Endothelial cell of umbilical vein (primary cell): ENCODE data around the gene WDTC1. TPM values are rescaled to one million over a fixed set of nuclear protein-coding genes. Genes with fewer than 3 reads are reported as not detected.

Experiments
- BruUV-seq: library from RNA; stranded (reverse); fragments of 400-500 nt; replicated peaks from 2 replicates; lab custom pipeline; 2021; lab: Mats Ljungman, UMichigan
- CTCF ChIA-PET: fragments of 300-600, 350-600 bp; sonication (Branson Sonifier 250); formaldehyde crosslinking; loops from one replicate; lab custom pipeline; 2021; ENCODE audit warnings: antibody characterized with exemption, inconsistent platforms; lab: Charles Lee
- POLR2A ChIA-PET: fragments of 300-600, 350-600 bp; sonication (Branson Sonifier 250); formaldehyde crosslinking; loops from one replicate; lab custom pipeline; 2021; ENCODE audit warnings: antibody characterized with exemption, inconsistent platforms; lab: Charles Lee
- DNase-seq: peaks from one replicate; pipeline ENCODE4 v3.0.0-alpha.2; 2011; ENCODE audit warnings: low read depth, low spot score
- FAIRE-seq: peaks from 2 replicates; lab custom pipeline; 2011; peaks lifted over from hg19 to GRCh38; lab: Jason Lieb, UNC
- H2AFZ ChIP-seq: 2 replicates; pipeline ENCODE4 v1.6.0; 2012; ENCODE audit warnings: low read depth, low read length, control low read depth, inconsistent platforms
- H3K27ac ChIP-seq: 2 replicates; pipeline ENCODE4 v1.5.1; 2011; ENCODE audit warnings: low read depth, mild to moderate bottlenecking, control low read depth, low read length, moderate library complexity; ENCODE audit not compliant: insufficient read depth
- H3K27me3 ChIP-seq, 2 experiments: 2 replicates each; pipeline versions ENCODE4 v1.6.0 to v1.6.1; 2011; ENCODE audit warnings: low read length in 2 of 2, mixed read lengths in 1 of 2; ENCODE audit not compliant: control insufficient read depth in 2 of 2, insufficient read depth in 2 of 2
- H3K36me3 ChIP-seq, 2 experiments: 2 replicates in 1 of 2; 3 replicates in 1 of 2; pipeline ENCODE4 v1.5.1; 2011; ENCODE audit warnings: low read length in 2 of 2, mild to moderate bottlenecking in 1 of 2, moderate library complexity in 1 of 2; ENCODE audit not compliant: control insufficient read depth in 2 of 2, insufficient read depth in 2 of 2; ENCODE audit errors: extremely low read depth in 1 of 2
- H3K4me1 ChIP-seq: 3 replicates; pipeline ENCODE4 v1.5.1; 2011; ENCODE audit warnings: mild to moderate bottlenecking, low read length; ENCODE audit not compliant: control insufficient read depth, insufficient read depth; ENCODE audit errors: extremely low read depth
- H3K4me2 ChIP-seq: 2 replicates; pipeline ENCODE4 v1.6.1; 2011; ENCODE audit warnings: low read length, control low read depth, mixed read lengths; ENCODE audit not compliant: insufficient read depth
- H3K4me3 ChIP-seq, 3 experiments: fragments of 200-600 bp in 1 of 3; sonication (generic), shearing (Covaris generic) in 1 of 3; replicated peaks in 1 of 3; 2 replicates each; pipeline ENCODE4 v1.5.1; 2011 to 2016; ENCODE audit warnings: control low read depth in 3 of 3, low read length in 3 of 3, mild to moderate bottlenecking in 2 of 3, inconsistent platforms in 1 of 3, low read depth in 1 of 3, moderate library complexity in 1 of 3; ENCODE audit not compliant: insufficient read depth in 1 of 3
- H3K79me2 ChIP-seq: 2 replicates; pipeline ENCODE4 v1.6.0; 2012; ENCODE audit warnings: low read length, inconsistent platforms; ENCODE audit not compliant: control insufficient read depth, insufficient read depth
- H3K9ac ChIP-seq: replicated peaks from 2 replicates; pipeline ENCODE3; 2011; ENCODE audit warnings: low read length, control low read depth; ENCODE audit not compliant: insufficient read depth; ENCODE audit errors: extremely low read depth
- H3K9me1 ChIP-seq: replicated peaks from 3 replicates; pipeline ENCODE4 v1.6.0; 2011; ENCODE audit warnings: mild to moderate bottlenecking, low read length; ENCODE audit not compliant: control insufficient read depth, insufficient read depth; ENCODE audit errors: extremely low read depth
- H3K9me3 ChIP-seq: replicated peaks from 2 replicates; pipeline ENCODE4 v1.5.1; 2012; ENCODE audit warnings: low read length, inconsistent platforms; ENCODE audit not compliant: control insufficient read depth, insufficient read depth
- H4K20me1 ChIP-seq: replicated peaks from 2 replicates; pipeline ENCODE3; 2011; ENCODE audit warnings: mild to moderate bottlenecking, low read length; ENCODE audit not compliant: control insufficient read depth, insufficient read depth; ENCODE audit errors: extremely low read depth
- CTCF ChIP-seq, 2 donors: IDR thresholded peaks; 1 replicate in 1 of 2; 2 replicates in 1 of 2; pipeline ENCODE4 v1.5.1; 2011; ENCODE audit warnings: low read length in 2 of 2, mild to moderate bottlenecking in 2 of 2, moderate library complexity in 2 of 2, control low read depth in 1 of 2, inconsistent platforms in 1 of 2, low read depth in 1 of 2; ENCODE audit not compliant: insufficient read depth in 1 of 2; ENCODE audit errors: extremely low read depth in 1 of 2
- EZH2 ChIP-seq: IDR thresholded peaks from 2 replicates; pipeline ENCODE4 v1.6.1; 2012; ENCODE audit warnings: borderline replicate concordance, low read depth, mild to moderate bottlenecking, moderate library complexity, low read length, inconsistent platforms; ENCODE audit not compliant: severe bottlenecking
- FOS ChIP-seq: IDR thresholded peaks from 2 replicates; pipeline ENCODE4 v1.6.1; 2011; ENCODE audit warnings: mild to moderate bottlenecking, low read length, moderate library complexity, borderline replicate concordance; ENCODE audit not compliant: insufficient read depth
- GATA2 ChIP-seq: IDR thresholded peaks from 2 replicates; pipeline ENCODE4 v1.7.0; 2011; ENCODE audit warnings: low read depth, mild to moderate bottlenecking, moderate library complexity, mixed read lengths, low read length; ENCODE audit not compliant: insufficient read length, insufficient read depth
- JUN ChIP-seq: IDR thresholded peaks from 2 replicates; pipeline ENCODE4 v1.6.1; 2011; ENCODE audit warnings: borderline replicate concordance, low read depth; ENCODE audit not compliant: insufficient read length, insufficient read depth
- MYC ChIP-seq: IDR thresholded peaks from one replicate; pipeline ENCODE4 v1.6.1; 2011; ENCODE audit warnings: mild to moderate bottlenecking, low read depth, low read length
- POLR2A ChIP-seq: IDR thresholded peaks from 2 replicates; pipeline ENCODE4 v1.6.1; 2012; ENCODE audit warnings: low read depth, mild to moderate bottlenecking, control low read depth, low read length
- POLR2AphosphoS5 ChIP-seq: IDR thresholded peaks from 2 replicates; pipeline ENCODE4 v1.6.1; 2012; ENCODE audit warnings: low read depth, mild to moderate bottlenecking, control low read depth, low read length, moderate library complexity; ENCODE audit not compliant: insufficient read depth
- dilution Hi-C: fragments of 300-500 bp; cut with MboI; formaldehyde crosslinking; loops from one replicate; pipeline ENCODE4 v1.15.0; 2019; ENCODE audit warnings: low sequenced_read_pairs; ENCODE audit not compliant: extremely low pct_ligation_motif_present
- intact Hi-C: fragments of 100-400 bp; cut with micrococcal nuclease; formaldehyde crosslinking; loops from one replicate; pipeline ENCODE4 v1.10.0; 2022
- polyA plus RNA-seq, 4 experiments: library from polyadenylated mRNA; depleted of rRNA in 3 of 4; stranded (reverse) in 3 of 4; unstranded in 1 of 4; fragments of >200 nt; gene quantifications; 2 replicates each; pipeline versions ENCODE4 v1.2.1 to v1.2.3, GENCODE V29; 2011 to 2012; ENCODE audit warnings: missing spikeins in 1 of 4
- total RNA-seq: library from RNA; stranded (reverse); gene quantifications from 2 replicates; pipeline ENCODE4 v1.2.3, GENCODE V29; 2021
- TF ChIP-seq, protein P1 (sequence below): IDR thresholded peaks from 2 replicates; pipeline ENCODE4 v1.6.1; 2011; ENCODE audit not compliant: insufficient read depth, insufficient read length

Gene WDTC1
- total and polyA plus RNA-seq, 2 donors (not counting 3 experiments of a cell fraction or from before 2014, with no cell fraction given): 15.4 to 27.6 TPM

DNA sequence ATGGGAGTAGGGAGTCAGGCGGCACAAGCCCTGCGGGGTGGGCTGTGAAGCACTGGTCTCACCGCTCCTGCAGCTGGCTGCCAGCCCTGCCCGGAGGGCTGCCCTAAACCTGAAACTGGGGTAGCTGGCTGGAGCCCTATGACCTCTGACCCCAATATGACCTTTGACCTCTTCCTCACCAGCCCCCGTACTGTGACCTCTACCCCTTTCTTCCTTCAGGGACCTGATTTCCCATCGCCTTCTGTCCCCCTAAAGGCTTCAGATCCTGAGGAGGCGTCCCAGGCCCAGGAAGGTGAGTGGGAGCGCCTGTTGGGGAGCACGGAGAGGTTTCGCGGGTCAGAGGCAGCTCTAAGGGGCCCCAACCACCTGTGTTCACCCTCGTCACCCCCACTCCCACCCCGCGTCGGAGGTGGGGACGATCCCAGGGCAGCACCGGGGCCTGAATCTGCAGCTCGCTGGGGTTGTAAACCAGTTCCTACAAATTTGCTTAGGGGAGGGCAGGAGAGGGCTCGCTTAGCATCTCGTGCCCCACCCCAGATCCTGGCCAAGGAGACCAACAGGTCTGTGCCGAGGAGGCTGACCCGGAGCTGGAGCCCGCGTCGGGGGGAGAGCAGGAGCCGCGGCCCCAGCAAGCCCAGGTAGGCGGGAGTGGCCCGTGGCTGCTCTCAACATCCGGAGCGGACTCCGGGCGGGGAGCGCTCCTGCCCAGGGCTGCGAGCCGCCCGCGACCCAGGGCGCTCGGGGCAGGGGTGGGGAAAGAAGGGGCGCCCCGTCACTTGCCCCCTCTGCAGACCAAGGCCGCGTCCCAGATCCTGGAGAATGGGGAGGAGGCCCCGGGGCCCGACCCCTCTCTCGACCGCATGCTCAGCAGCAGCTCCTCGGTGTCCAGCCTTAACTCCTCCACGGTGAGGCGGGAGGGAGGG lies 114.7 kb downstream of the WDTC1 start:
- Histone ChIP-seq H4K20me1 (no peaks in the 10 kb centered on the region), H3K36me3 (no peaks in the 10 kb centered on the region), H2AFZ (peak overlapping the region; percentile 75), H3K9ac (no peak overlapping the region), H3K79me2 (no peaks in the 10 kb centered on the region), H3K4me3 (peak overlapping the region in 1 of 3 experiments; percentile 31), H3K4me1 (peaks cover 7% of the 10 kb centered on the region), H3K9me1 (no peaks in the 10 kb centered on the region), H3K27me3 (peaks cover 2 to 5% of the 10 kb centered on the region in 2 experiments), H3K27ac (no peak overlapping the region), H3K9me3 (no peaks in the 10 kb centered on the region), H3K4me2 (peak overlapping the region; percentile 45)
- no TSS peak for BruUV-seq
- DNase-seq (no peak), FAIRE-seq (no peak)
- ChIA-PET CTCF (interaction anchor here (0.6 to 2.1 kb wide), 13 partner anchors 8 to 357 kb away, joined by 3 to 12 read pairs (median 4); partner anchors contain the start of gene FCN3), POLR2A (interaction anchor here (0.6 kb wide), 1 partner anchor 153 kb away, joined by 5 read pairs; no protein-coding TSS in a partner anchor)
- dilution Hi-C loops: no loop called here
- no peak for TF ChIP-seq GATA2
- intact Hi-C loops: no loop called here

DNA sequence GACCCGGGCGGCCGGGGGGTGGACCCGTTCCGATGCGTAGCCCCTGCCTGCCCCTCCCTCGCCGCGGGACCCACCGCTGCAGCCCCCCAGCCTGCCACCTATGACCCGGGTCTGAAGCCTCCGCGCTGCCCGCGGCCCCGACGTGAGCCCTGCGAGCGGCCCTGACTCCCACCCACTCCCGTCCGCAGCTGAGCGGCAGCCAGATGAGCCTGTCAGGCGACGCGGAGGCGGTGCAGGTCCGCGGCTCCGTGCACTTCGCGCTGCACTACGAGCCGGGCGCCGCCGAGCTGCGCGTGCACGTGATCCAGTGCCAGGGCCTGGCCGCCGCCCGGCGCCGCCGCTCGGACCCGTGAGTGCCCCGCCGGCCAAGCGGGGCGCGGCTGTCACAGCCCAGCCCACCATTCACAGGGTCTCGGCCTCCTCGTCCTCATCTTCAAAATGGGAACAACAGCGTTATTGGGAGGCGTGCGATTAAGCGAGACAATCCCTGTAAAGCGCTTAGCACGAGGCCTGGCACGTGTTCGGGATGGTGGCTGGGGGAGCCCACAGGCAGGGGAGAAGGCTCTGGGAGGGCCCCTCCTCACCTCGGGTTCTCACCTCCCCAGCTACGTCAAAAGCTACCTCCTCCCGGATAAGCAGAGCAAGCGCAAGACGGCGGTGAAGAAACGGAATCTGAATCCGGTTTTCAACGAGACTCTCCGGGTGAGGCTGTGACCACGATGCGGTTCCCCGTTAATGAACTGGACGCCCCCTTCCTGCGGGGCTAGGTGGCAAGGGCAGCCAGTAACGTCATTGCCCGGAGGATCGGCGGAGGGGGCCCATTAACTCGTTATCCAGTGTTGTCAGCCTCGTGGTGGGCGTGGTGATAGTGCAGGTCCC lies 115.6 kb downstream of the WDTC1 start:
- Histone ChIP-seq H4K20me1 (no peaks in the 10 kb centered on the region), H3K9ac (no peak overlapping the region), H3K79me2 (no peaks in the 10 kb centered on the region), H2AFZ (peak overlapping the region; percentile 75), H3K36me3 (no peaks in the 10 kb centered on the region), H3K9me1 (no peaks in the 10 kb centered on the region), H3K27me3 (peaks cover 2 to 5% of the 10 kb centered on the region in 2 experiments), H3K9me3 (no peaks in the 10 kb centered on the region), H3K4me1 (peaks cover 7% of the 10 kb centered on the region), H3K4me2 (peak overlapping the region; percentile 45), H3K27ac (no peak overlapping the region), H3K4me3 (peak overlapping the region in 1 of 3 experiments; percentile 31)
- no peak for TF ChIP-seq FOS
- no peak for TF ChIP-seq GATA2
- TF ChIP-seq MYC: no peak
- no peak for TF ChIP-seq JUN
- TF ChIP-seq CTCF (IDR thresholded peaks at IDR 0.05; ENCODE audit: extremely low read depth in 1 of 2, insufficient read depth in 1 of 2, low read depth in 1 of 2, low read length in 2 of 2): no peak
- TF ChIP-seq POLR2A: no peak
- TF ChIP-seq, protein P1, sequence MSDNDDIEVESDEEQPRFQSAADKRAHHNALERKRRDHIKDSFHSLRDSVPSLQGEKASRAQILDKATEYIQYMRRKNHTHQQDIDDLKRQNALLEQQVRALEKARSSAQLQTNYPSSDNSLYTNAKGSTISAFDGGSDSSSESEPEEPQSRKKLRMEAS: peak; percentile 25
- TF ChIP-seq POLR2AphosphoS5: peak; percentile 8
- TF ChIP-seq EZH2: no peak
- ChIA-PET POLR2A (no interaction called here), CTCF (interaction anchor here (0.6 to 2.1 kb wide), 13 partner anchors 8 to 358 kb away, joined by 3 to 12 read pairs (median 4); partner anchors contain the start of gene FCN3)
- BruUV-seq: no TSS peak
- intact Hi-C loops (no loop called here), dilution Hi-C loops (no loop called here)
- DNase-seq (peak; percentile 69), FAIRE-seq (peak; percentile 73)
